NCI-H187 (cell line): Measurements from ENCODE around the gene BAG1.

Source experiments
- DNase-seq, 2 experiments: peaks; one replicate each; lab custom pipeline; 2025; lab: John Stamatoyannopoulos, UW

BAG1 gene

DNA sequence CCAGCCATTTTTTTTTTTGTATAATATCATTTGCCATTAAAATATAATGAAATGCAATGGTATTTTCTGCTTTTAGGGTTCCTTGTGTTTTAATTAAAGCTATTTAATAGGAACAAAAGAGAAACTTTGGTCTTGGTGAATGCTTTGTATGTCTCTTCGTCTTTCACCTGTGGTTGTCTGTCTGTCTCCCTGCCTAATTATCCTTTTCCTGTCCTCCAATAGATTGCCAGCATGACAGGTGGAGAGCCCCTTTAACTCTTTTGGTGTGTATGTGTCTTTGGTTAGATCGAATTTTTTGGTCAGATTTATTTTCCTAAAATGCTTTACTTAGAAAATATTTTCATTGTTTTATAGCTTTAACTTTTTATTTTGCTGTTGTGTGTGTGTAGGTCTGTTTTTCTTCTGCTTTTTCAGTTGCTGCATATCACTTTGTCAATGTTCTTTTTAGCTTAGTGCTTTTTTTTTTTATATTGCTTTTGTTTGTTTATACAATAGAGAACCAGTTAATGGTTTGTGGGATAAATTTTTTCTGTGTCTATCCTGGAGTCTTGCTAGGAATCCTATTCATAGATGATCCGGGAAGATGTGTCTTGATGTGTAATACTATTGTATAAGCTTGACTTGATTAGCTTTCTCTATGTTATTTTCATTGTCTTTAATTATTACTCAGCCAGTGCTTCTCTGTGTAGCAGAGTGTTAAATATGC is 8.9 kb upstream of the BAG1 start:
- no peak for DNase-seq

DNA sequence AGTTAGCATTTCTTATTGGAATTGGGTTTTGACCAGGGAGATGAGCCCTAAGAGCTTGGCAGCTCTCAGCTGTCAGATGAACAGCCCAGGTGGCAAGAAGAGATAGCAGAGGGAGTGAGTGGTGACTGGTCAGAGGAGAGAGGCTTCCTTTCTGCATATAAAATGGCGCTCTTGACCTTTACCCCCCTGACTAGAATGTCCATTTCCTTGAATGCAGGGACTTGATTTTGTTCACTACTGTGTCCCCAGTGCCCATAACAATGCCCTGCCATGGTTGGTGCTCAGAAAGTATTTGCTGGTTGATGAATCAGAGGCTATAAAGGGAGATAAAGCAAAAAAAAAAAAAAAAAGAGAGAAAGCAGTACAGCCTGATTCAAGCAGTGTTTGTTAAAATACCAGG is 7.6 kb upstream of the BAG1 start:
- no peak for DNase-seq

DNA sequence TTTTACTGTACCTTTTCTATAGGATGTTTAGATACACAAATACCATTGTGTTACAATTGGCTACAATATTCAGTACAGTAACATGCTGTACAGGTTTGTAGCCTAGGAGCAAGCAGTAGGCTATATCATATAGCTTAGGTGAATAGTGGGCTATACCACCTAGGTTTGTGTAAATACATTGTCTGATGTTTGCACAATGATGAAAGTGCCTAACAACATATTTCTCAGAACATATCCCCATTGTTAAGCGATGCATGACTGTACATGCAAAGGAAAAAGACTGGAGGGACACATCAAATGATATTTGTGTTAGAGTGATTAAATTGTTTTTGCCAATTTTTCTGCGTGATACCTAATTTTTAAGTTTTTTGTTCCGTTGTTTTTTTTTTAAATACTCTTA is 5.6 kb upstream of the BAG1 start:
- no peak for DNase-seq

DNA sequence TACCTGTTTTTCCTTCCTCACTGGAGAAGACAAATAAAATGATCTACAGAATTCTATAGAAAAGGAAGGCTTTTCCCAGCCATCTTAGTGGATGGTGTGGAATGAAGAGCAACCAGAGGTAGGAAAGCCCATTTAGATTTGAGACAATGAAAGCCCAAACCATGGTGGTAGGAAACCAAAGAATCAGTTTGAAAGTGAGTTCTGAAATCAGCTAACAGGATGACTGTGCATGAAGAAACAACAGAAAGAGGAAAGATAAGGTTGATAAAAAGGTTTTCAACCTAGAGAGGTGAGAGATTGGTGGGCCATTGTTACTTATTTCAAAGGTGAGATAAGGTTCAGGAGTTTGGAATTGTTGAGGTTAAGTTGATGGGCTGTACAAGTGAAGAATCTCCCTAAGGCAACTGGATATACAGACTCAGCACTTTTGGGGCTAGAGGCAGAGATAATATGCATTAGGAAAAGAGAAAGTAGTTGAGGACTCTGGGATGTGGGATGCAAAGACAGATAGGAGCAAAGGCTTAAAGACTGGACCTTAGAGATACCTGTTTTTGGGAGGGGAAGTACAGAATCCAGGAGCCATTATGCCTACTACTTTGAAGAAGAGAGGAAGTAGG is 2.8 kb upstream of the BAG1 start:
- no peak for DNase-seq

DNA sequence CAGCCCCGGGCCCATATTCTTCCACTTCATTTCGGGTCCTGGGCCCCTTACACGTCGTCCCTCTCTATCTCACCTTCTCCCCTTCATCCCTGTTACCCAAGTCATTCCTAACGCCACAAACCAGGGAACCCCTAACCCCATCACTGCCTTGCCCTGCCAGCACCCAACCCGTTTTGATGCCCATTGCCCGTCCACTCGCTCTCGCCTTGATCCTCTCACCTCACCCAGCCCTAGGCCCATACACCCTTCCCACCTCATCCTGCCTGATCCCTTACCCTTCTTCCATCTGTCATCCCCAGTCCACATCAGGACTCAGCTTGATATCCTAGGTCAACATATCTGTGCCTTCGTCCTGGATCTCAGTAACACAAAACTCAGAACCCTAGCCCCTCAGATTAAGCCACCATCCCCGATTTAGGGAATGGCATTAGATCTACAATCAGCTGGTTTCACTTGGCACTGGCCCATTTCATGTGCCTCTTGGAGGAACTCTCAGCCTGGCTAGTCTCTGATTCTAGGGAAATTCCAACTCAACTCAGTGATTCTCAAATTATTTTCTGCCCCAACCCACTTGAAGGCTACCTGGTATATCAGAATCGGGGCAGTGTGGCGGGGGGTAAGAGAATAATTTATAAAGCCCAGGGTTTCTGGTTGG is 830 bp upstream of the BAG1 start:
- no peak for DNase-seq

DNA sequence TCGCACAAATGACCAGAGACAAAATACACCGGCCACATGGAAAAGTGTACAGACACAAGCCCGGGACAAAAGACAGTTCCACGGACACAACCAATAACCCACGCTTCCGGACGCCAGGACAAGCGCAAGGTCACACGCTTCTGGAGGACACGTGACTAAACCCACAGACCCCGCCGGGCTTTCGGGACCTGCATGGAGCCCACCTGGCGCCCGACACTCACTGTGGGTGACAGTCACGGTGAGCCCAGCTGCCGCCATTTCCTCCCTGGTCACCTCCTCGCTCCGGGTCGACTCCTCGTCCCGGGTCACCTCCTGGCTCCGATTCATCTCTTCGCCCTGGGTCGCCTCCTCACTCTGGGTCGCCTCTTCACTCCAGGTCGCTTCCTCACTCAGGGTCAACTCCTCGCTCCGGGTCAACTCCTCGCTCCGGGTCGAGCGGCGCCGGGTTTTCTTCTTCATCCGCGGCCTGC is 470 bp downstream of the BAG1 start:
- DNase-seq, result no peak

DNA sequence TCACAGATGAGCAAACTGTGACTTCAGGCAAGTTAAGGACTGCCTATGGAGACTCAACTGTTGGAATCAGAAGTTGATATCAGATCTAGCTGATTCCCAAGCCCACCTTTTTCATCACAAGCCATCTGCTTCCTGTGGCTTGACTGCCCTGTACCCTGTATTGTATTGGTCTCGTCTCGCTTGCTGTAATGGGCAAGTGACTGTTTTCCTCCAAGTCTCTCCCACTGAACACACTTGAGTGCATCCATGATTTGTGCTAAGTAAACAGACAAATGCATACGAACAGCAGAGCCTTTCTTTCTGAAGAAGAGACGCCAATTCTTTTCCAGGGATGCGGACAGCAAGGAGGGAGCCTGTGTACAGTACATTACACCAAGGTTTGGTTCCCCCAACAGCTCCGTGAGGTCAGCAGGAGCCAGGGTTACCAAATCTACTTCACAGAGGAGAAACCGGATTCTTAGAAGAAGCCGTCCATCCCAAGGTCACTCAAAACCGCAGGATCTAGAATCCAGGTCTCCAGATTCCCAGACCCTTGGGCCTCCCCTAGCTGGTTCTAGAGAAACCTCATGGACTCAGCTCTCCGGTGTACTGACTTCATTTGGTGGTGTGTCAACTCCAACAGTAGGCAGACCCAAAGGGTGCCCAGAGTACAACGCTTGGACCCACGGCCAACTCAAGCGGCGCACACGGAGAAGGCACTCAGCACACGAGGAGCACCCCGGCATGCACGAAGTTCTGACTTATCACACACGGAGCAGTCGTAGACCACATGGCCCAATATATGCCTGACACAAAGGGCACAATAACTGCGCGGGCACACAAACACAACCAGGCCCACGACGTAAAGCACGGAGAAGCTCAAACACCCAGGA is 1.1 kb downstream of the BAG1 start:
- no peak for DNase-seq

DNA sequence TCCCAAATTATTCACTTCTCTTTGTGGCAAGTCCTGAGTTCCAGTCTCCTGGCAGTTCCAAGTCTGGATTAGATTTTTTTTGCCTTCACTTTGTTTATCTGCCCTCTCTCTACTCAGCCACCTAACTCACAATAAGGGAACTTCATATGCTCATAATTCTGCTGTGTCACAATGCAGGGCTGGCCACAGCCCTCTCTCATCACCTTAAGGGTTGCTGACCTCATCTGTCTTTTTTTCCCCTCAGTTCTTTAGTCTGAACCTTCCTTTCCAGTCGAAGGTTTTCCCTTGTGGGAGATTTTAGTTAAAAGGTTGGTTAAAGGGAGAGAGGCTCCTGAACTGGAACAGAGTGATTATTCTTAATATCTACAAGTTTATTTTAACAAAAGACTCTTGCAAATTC is 4.1 kb downstream of the BAG1 start:
- DNase-seq, result no peak

DNA sequence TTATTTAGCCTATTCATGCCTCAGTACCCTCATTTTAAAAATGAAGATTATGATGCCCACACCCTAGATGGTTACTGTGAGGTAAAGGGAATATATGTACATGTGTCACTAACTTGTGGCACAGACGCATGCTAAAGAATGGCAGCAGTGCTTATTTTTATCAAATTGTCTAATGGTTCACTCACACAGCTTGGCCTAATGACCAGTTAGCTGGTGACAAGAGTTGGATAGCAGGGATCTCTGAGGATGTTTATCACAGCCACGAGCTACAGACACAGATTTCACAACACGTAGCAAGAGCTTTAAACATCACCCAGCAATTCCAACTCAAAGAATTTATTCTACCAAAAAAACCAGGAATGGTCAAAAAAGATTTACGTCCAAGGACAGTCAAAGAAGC is 7.2 kb downstream of the BAG1 start:
- DNase-seq, result no peak

DNA sequence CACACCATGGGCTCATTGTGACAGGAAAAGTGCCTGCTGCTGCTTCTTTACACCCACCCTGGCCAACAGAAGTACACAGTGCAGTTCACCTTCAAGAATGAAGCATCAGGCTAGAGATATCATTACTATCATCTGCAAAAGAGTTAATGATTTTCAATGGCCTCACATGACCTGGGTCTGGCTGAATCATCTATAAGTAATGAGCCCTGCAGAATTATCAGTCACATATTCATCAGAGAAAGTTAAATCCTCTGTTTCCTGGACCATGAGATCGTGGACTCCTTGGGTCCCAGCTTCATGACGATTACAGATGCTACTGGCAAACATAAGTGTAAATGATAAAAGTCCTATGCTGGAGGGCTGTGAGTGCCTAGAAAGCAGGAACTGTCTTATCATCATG is 8.3 kb downstream of the BAG1 start:
- DNase-seq, result no peak

DNA sequence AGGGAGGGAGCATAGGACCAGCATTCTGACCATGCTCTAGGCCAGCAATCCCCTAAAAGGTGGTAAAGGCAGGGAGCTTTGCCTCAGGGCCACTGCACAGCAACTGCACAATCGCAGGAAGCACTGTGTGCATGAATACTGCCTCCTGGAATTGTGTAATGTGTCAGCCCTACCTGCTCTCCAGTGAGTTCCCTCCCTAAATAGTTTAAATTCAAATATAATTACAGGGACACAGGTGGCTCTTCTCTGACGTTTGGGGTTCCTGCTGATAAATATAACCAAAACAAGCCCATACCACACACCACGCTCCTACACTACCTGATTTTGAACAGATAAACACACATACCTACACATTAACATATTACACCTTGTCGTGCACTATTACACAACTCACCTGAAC is 9.0 kb downstream of the BAG1 start:
- DNase-seq, result no peak

DNA sequence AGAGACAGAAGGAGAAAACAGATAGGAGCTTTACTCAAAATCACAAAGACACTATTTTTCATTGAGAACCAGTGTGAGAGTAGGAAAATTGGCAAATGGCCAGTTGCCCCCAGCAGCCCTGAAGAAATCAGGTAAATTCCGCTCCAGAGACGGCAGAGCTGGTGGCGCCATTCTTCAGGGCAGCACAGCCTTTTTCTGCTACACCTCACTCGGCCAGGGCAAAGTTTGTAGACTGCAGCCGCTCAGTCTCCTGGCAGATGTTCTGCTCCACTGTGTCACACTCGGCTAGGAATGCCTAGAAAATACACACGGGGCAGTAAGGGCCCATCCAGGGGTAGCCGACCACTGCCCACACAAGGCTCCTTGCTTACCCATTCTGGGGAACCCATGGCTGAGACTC is 9.5 kb downstream of the BAG1 start:
- no peak for DNase-seq

DNA sequence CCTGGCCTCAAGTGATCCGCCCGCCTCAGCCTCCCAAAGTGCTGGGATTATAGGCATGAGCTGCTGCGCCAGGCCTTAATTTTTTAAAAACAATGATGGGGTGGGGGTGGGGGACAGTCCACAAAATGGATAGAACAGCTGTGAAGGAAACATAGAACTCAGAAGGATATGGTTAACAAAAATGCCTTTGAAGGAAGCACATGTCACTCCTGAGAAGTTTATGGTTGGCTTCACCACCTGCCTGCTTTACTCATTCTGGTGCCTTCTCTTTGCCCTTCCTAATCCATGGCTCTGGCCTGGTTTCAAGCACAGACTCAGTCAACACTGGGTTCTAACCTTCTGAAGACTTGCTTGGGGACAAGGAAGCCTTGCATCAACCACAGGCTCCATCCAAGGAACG is 10.3 kb downstream of the BAG1 start:
- no peak for DNase-seq

DNA sequence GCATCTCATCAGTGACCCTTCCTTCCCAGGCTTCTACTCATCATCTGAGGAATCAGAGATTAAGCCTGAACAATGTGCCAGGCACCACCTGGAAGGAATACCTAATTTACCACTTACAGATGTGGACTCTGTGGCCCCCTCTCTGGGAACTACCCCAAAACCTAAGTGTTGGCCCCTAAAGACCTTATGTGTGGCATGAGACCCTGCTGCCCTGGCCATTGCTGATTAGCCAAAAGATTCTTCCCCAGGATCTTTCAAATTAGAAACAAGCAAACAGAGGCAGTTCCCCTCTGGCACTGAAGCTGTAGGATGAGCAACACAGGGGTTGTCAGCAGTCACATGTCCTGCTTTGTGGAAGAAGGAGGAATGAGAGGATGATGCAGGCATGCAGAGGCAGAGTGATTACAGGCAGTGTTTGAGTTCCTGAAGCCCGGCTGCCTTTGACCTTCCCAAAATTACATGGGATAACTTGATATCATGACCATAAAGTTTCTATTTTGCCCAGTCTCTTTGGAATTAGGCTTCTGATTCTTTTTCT is 14.0 kb downstream of the BAG1 start:
- DNase-seq, result no peak

DNA sequence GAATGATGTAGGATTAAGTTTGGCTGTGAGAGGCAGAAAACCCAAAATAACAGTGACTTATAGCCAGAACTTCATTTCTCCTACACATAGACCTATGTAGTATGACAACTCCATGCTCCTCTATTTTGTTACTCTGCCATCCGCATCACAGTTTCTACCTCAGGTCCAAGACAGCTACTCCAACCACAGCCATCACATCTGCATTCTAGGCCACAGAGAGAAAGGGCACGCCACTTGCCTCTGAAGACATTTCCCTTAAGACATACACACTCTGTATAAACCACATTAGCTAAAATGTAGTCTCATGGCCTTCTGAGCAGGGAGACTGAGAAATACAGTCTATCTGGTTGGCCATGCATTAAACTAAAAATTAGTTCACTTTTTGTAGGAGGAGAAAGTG is 14.5 kb downstream of the BAG1 start:
- no peak for DNase-seq

DNA sequence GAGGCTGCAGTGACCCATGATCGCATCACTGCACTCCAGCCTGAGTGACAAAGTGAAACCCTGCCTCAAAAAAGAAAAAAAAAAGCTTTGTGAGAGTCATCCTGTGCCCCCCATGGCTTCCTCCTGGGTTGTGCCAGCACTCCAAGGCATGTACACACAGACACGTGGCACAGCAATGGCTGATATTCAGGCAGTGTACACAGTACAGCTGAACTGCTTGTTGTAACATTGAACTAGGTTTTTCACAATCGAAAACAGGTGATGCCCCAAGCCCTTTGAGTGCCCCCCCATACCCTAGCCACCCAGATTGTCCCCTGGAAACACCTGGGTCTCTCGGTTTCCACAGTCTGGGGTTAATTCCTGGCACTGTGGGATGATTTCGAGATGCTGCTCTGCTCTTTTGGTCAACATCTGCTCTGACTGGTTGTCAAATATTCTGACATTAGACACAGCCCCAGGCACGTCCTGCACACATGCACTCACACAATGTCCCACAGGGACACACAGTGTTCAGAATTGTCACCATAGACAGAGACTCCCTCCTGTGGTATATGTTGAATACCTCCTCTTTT is 15.3 kb downstream of the BAG1 start:
- DNase-seq, result no peak

DNA sequence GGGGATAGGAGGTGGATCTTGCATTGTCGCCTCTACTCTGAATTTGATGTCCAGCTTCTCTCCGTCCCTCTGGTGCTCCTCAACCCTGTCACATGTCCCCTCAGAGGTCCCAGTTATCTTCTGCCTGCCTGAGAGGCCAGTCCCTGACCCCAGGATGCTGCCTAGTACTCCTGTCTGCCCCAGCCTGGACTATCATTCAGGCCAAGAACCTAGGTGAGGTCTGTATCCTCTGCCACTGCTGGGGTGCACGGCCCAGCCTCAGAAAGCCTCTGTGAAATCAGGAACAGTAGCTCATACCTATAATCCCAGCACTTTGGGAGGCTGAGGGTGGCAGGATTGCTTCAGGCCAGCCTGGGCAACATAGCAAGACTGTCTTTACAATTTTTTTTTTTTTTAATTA is 15.9 kb downstream of the BAG1 start:
- no peak for DNase-seq

DNA sequence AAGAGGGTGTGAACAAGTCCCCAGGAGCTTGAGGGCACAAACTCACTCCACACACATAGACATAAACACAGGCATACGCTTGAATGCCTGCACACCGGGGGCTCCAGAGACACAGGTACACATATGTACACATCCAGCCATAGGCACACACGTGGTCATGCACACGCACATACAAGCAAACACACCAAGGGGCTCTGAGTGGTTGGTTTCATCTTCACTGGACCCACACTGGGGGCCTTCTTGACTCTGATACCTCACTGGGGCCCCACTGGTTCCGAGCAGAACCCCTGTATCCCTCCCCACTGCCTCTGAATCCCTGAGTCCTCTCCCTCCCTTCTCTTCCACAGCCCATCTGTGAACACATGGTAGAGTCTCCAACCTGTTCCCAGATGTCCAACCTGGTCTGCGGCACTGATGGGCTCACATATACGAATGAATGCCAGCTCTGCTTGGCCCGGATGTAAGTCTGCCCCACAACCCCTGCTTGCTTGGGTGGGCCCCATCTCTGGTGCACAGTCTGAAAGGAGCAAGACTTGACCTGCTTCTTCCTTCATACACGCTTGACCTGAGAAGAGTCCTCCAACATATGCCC is 18.1 kb downstream of the BAG1 start:
- no peak for DNase-seq

DNA sequence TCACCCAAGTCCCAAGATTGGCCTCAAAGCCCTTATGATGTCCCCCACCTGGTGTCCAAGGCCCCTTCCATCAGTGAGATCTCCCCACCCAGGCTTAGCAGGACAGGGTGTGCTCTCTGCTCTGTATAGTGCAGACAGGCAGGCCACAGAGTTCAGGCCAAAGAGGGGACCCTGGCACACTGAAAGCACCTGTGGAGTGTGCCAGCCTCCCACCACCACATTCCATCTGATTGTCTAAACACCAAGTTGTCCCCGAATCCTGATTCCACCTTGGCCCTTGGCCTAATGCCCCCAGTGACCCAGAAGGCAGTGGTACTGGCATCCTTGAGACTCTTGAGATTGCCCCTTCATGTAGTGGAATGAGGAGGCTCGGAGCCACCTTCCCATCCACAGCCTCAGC is 19.2 kb downstream of the BAG1 start:
- no peak for DNase-seq

DNA sequence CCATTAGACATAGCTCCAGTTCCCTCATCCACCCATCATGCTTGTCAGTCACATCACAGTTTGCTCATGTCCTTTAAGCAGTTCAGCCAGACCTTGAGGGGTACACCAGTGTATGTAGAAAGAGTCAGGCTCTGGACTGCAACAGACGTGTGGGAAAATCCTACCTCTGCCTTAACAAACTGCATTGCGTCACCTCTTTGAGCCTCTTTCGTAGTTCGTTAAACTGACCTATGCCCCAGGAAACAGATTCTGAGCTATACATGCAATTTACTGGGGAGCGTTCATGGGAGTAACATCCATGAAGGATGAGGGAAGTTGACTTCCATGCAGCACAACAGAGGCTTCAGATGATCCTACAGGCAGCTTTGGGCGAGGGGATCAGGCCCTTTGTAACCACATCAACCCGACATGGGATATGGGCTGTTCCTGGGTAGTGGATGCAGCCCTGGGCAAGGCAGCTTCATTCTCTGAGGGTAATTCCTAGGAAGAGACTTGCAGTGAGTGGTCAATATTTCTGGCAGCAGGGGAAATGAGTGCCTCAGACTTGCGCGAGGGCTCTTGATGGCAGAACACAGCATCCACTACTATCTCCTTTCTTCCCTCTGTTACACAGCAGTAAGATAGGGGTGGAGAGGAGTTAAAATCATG is 20.2 kb downstream of the BAG1 start:
- no peak for DNase-seq

DNA sequence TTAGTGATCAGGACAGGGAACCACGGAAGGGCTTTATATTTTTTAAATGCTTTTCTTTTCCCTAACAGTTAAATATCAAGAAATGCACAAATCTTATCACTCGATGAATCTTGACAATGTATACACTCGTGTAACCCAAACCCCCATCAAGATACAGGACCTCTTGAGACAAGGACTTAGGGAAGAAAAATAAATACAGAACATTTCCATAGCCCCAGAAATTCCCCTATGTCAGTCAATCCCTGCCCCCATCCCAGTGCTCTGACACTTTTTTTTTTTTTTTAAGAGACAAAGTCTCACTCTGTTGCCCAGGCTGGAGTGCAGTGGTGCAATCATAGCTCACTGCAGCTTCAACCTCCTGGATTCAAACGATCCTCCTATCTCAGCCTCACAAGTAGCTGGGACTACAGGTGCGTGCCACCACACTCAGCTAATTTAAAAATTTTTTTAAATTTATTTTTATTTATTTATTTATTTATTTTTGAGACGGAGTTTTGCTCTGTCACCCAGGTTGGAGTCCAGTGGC is 21.8 kb downstream of the BAG1 start:
- DNase-seq, result no peak
